ENCODE results near the gene LRRN1.

Gene LRRN1

DNA sequence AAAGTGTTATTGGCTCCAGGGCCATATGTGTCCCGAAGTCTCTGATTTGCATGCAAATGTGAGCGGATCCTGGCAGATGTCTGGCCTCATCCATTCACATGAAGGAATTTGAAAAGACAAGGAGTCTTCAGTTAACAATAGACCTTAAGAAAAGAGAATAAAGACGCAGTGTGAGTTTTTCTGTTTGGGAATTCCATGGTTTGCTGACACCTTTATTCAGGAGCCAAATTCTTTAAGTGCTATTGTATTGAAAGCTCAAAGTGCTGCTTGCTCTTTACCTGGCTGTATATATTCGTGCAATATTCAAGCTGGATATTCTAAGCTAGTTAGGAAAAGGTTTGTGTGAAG is 2.2 kb downstream of the LRRN1 start:
- Histone ChIP-seq H3K9me3 (no peaks in the 10 kb centered on the region), H3K27me3 (peaks cover 23% of the 10 kb centered on the region), H3K4me1 (no peaks in the 10 kb centered on the region), H3K36me3 (no peaks in the 10 kb centered on the region), H3K4me3 (ENCODE audit: low read depth, low read length) (no peak overlapping the region)
- no peak for DNase-seq
- TF ChIP-seq, protein P1, sequence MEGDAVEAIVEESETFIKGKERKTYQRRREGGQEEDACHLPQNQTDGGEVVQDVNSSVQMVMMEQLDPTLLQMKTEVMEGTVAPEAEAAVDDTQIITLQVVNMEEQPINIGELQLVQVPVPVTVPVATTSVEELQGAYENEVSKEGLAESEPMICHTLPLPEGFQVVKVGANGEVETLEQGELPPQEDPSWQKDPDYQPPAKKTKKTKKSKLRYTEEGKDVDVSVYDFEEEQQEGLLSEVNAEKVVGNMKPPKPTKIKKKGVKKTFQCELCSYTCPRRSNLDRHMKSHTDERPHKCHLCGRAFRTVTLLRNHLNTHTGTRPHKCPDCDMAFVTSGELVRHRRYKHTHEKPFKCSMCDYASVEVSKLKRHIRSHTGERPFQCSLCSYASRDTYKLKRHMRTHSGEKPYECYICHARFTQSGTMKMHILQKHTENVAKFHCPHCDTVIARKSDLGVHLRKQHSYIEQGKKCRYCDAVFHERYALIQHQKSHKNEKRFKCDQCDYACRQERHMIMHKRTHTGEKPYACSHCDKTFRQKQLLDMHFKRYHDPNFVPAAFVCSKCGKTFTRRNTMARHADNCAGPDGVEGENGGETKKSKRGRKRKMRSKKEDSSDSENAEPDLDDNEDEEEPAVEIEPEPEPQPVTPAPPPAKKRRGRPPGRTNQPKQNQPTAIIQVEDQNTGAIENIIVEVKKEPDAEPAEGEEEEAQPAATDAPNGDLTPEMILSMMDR (IDR thresholded peaks at IDR 0.05; ENCODE audit: low read depth, low read length): no peak

DNA sequence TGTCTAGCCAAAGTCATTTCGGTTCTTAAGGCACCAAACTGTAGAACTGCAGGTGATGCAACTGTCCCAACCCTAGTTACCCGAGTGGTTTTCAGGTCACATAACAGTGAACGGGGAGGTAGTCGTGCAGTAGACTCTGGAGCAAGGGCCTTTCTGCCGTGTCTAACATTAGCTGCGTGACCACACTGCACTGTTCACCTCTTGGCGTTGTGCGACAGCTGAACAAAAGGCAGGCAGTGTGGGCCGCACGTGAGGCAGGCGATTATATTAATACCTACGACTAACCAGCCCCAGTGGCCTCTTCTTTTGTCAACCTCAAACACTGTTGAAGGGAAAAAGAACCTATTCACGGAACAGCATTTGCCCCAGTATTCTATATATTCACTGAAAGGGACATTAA is 2.8 kb downstream of the LRRN1 start:
- H3K36me3 ChIP-seq: no peaks in the 10 kb centered on the region
- H3K4me3 ChIP-seq (ENCODE audit: low read depth, low read length): no peak overlapping the region
- DNase-seq: no peak
- no peaks in the 10 kb centered on the region for H3K4me1 ChIP-seq
- peaks cover 23% of the 10 kb centered on the region for H3K27me3 ChIP-seq
- TF ChIP-seq, protein P1 (IDR thresholded peaks at IDR 0.05; ENCODE audit: low read depth, low read length): no peak
- H3K9me3 ChIP-seq: no peaks in the 10 kb centered on the region

DNA sequence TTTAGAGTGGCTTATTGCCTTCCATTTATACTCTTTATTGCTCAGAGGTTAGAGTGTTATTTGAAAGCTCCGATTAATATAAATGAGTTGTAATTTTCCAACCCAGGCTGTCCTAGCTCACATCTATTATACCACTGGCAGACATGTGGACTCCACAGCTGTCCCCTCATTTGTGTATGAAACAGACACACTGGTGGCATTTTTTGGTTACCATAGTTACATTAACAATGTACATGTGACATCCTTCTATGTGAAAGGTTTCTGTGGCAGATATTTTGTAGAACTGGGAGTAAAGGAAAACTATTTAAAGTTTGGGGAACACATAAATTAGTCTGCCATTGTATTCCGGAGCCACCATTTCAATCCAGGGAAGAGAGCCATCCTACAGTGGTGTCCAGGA is 5.3 kb downstream of the LRRN1 start:
- TF ChIP-seq, protein P1 (IDR thresholded peaks at IDR 0.05; ENCODE audit: low read depth, low read length): no peak
- Histone ChIP-seq H3K9me3 (no peaks in the 10 kb centered on the region), H3K4me3 (ENCODE audit: low read depth, low read length) (no peak overlapping the region), H3K4me1 (no peaks in the 10 kb centered on the region), H3K27me3 (peaks cover 13% of the 10 kb centered on the region), H3K36me3 (no peaks in the 10 kb centered on the region)
- DNase-seq: no peak

DNA sequence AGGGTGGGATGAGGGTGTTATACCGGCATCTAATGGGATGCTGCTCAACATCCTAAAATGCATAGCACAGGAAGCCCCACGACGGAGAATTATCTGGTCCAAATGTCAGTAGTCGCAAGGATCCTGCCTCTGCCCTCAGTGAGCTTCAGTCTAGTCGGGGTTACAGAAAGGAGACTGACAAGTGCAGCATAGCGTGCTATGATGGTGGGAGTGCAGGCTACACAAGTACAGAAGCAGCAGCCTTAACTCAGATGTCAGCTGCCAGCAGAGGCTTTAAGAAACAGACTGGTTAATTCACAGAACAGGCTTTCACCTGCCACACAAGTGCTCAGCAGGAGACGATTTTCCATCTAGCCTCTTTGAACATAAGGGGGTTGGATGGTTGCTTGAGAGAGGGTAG is 6.9 kb downstream of the LRRN1 start:
- DNase-seq: no peak
- no peaks in the 10 kb centered on the region for H3K36me3 ChIP-seq
- no peaks in the 10 kb centered on the region for H3K4me1 ChIP-seq
- H3K4me3 ChIP-seq (ENCODE audit: low read depth, low read length): no peak overlapping the region
- no peaks in the 10 kb centered on the region for H3K9me3 ChIP-seq
- TF ChIP-seq, protein P1 (IDR thresholded peaks at IDR 0.05; ENCODE audit: low read depth, low read length): no peak
- H3K27me3 ChIP-seq: peaks cover 6% of the 10 kb centered on the region

DNA sequence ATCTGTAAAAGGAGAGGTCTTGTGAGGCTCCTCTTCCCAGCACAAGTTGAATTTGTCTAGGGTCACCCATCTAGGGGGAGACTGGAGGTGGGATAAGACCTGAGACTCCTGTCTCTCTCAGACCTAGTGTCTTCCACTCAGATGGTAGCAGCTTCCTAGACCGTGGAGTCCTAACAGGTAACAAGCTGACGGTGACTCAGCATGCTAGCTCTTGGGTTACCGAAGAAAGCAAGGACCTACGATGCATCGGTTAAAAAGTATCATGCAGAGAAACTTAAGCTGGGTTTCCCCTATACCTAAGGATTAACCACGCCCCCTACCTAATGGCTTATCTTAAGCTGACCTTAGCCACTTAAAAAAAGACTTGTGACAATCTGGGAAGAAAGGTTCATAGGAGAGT is 7.6 kb downstream of the LRRN1 start:
- DNase-seq: no peak

DNA sequence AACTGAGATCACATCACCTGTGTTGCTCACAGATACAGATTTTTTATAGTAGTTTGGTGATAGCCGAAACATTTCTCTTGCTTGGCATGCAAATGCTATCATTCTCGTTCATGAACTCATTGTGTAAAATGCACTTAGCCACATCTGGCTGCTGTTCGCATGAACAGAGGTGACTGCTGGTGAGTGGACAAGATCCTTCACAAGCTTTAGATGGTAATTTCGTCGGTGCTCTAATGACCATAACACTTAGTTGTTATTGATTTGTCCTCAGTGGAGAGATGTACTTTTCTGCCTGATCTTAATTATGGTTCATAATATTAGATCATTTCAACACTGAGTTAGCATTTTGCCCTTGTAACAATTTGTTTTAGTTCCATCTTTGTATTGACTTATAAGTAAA is 13.8 kb downstream of the LRRN1 start:
- Histone ChIP-seq H3K4me1 (no peaks in the 10 kb centered on the region), H3K36me3 (no peaks in the 10 kb centered on the region), H3K27me3 (no peaks in the 10 kb centered on the region), H3K9me3 (no peaks in the 10 kb centered on the region), H3K4me3 (ENCODE audit: low read depth, low read length) (no peak overlapping the region)
- no peak for DNase-seq
- TF ChIP-seq, protein P1 (IDR thresholded peaks at IDR 0.05; ENCODE audit: low read depth, low read length): no peak

More for the DNA sequence above, 7.6 kb downstream of the LRRN1 start:
- Histone ChIP-seq H3K4me1 (no peaks in the 10 kb centered on the region), H3K36me3 (no peaks in the 10 kb centered on the region), H3K27me3 (peaks cover 3% of the 10 kb centered on the region; the same call in 1 of the 2 replicates), H3K4me3 (ENCODE audit: low read depth, low read length) (no peak overlapping the region), H3K9me3 (no peaks in the 10 kb centered on the region)
- TF ChIP-seq, protein P1 (IDR thresholded peaks at IDR 0.05; ENCODE audit: low read depth, low read length): no peak
